Activated CD8-positive, alpha-beta memory T cell treated with anti-CD3 and anti-CD28 coated beads, Interleukin-2, amount 10 ng/mL, durations not matched to agents 7 days and 5 days (primary cell): ENCODE measurements around the gene AREG. TPM values are rescaled to one million over a fixed set of nuclear protein-coding genes. Genes with fewer than 3 reads are reported as not detected.
A peak's percentile ranks its signal among the peaks of the same experiment; 100 is the strongest.

Experiments used
- ATAC-seq: fragments of 150-1000 bp; cut with Tn5 transposase; one replicate; pipeline ENCODE4 v1.10.0; 2021; ENCODE audit warnings: moderate library complexity
- CTCF ChIA-PET: fragments of 350-600 bp; sonication (Branson Sonifier 250); formaldehyde crosslinking; loops from one replicate; lab custom pipeline; 2021; ENCODE audit warnings: antibody characterized with exemption; lab: Charles Lee
- DNase-seq: peaks from one replicate; pipeline ENCODE4 v3.0.0-alpha.2; 2020
- H3K27ac Mint-ChIP-seq: one replicate; pipeline ENCODE4 v1.8.0; 2021; ENCODE audit warnings: mild to moderate bottlenecking, mixed read lengths
- H3K27me3 Mint-ChIP-seq: one replicate; pipeline ENCODE4 v1.8.0; 2021; ENCODE audit warnings: mixed read lengths
- H3K36me3 Mint-ChIP-seq: one replicate; pipeline ENCODE4 v1.8.0; 2021; ENCODE audit warnings: mild to moderate bottlenecking, mixed read lengths
- H3K4me1 Mint-ChIP-seq: one replicate; pipeline ENCODE4 v1.8.0; 2021; ENCODE audit warnings: mixed read lengths
- H3K4me3 Mint-ChIP-seq: one replicate; pipeline ENCODE4 v1.8.0; 2021; ENCODE audit warnings: mild to moderate bottlenecking, moderate library complexity, mixed read lengths
- H3K9me3 Mint-ChIP-seq: one replicate; pipeline ENCODE4 v1.8.0; 2022; ENCODE audit warnings: low read depth, mixed read lengths
- total RNA-seq, 2 experiments: library from RNA; stranded (reverse); gene quantifications; one replicate each; pipeline ENCODE4 v1.2.3, GENCODE V29; 2021

AREG gene
- total RNA-seq, 2 experiments from 2014 or later = 0.19 to 0.53 TPM

- H3K4me1 Mint-ChIP-seq = no peaks in the 10 kb centered on the region
Measured at GRCh38 chr4:74415602-74416300, 29.2 kb upstream of the AREG start.

DNA sequence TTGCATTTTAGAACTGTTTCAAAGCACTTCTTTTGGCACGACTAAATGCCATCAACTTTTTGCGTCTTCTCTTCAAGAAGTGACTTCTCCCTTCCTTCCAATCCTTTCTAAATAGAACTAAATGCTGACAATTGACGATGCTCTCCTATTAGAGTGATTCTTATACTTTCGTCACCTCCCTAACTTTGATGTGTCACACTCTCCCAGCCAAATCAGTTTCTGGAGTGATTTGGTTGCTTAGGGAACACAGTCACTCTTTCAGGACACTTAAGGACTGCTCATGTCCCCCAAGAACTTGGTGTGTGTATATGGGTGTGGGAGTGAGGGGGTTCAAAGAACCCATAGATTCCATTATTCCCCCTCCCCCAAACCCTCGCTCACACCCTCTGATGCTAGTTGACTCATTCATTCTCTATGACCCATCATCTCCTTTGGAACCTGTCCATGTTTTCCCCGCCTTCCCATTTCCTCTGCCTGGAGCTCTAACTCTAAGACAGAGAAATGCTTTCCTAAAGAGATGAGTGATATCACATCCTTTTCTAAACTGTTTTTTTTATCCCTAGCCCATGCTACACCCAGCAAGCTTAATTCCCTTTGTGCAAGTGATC lies 26.8 kb upstream of the AREG start:
- Mint-ChIP-seq H3K36me3 (no peaks in the 10 kb centered on the region), H3K9me3 (no peaks in the 10 kb centered on the region), H3K4me1 (no peaks in the 10 kb centered on the region), H3K4me3 (no peak overlapping the region), H3K27ac (no peak overlapping the region), H3K27me3 (peaks cover 4% of the 10 kb centered on the region)
- no peak for DNase-seq
- no peak for ATAC-seq
- CTCF ChIA-PET = no interaction called here

More at GRCh38 chr4:74415602-74416300, 29.2 kb upstream of the AREG start:
- Mint-ChIP-seq H3K27me3 (peaks cover 4% of the 10 kb centered on the region), H3K27ac (no peak overlapping the region), H3K4me3 (no peak overlapping the region), H3K9me3 (no peaks in the 10 kb centered on the region), H3K36me3 (no peaks in the 10 kb centered on the region)
- no peak for DNase-seq
- no peak for ATAC-seq
- CTCF ChIA-PET = no interaction called here

DNA sequence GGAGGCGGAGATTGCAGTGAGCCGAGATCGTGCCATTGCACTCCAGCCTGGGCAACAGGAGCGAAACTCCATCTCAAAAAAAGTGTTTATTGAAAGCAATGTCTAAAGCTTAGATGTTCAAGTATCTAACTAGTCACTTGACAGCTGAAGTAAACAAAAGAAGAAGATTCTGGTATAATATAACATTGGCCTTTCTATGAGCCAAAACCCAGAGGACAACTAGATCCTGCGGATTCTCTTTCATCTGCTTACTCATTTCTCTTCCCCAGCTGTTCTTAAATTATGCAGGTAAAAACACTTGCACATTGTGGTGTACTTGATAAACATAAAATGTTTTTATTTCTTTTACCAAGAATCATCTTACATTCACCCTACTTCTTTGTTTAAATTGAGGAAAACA lies 24.1 kb upstream of the AREG start:
- no peak overlapping the region for H3K27ac Mint-ChIP-seq

DNA sequence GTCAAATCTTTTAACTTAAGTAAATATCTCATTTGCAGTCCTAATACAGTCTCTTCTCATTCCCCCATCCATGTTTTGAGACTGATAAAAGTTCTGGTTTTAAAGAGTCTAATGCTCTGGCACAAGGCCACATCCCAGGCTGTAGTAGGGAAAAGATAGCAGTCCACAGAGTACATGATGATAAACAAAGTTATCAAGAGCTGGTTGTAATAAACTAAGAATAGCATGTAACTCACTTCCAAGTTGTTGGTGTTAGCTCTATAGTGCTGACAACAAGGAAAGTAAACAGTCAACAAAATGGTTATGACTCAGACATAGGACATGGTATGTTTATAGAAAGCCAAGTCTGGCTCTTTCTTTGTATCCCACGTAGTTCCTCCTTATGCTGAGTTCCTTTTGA lies 21.8 kb upstream of the AREG start:
- H3K36me3 Mint-ChIP-seq = no peaks in the 10 kb centered on the region
- no peaks in the 10 kb centered on the region for H3K9me3 Mint-ChIP-seq
- no peaks in the 10 kb centered on the region for H3K27me3 Mint-ChIP-seq

More for the DNA sequence above, 24.1 kb upstream of the AREG start:
- DNase-seq (no peak), ATAC-seq (no peak)
- no peak overlapping the region for H3K4me3 Mint-ChIP-seq
- peaks cover 6% of the 10 kb centered on the region for H3K4me1 Mint-ChIP-seq
- CTCF ChIA-PET = no interaction called here
- H3K9me3 Mint-ChIP-seq = no peaks in the 10 kb centered on the region
- no peaks in the 10 kb centered on the region for H3K36me3 Mint-ChIP-seq
- no peaks in the 10 kb centered on the region for H3K27me3 Mint-ChIP-seq

DNA sequence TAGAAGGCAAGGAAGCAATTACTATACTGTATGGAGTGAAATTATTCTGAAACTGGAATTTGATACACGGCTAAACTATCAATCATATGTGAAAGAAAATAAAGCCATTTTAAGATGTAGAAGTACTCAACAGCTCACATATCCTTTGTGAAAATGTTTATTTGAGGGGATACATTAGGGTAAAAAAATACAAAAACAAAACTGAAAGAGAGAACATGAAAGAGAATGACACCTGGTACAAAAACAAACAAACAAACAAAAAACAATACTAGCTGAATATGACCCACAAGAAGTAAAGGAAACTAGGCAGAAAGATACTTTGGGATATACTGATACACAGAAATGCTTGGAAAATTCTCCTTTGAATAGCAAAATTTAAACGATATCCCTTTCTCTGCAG lies 20.8 kb upstream of the AREG start:
- CTCF ChIA-PET = interaction anchor here (0.8 kb wide), 1 partner anchor 21 kb away, joined by 3 read pairs; the partner anchor contains the start of gene AREG
- DNase-seq = no peak
- no peak overlapping the region for H3K27ac Mint-ChIP-seq
- peaks cover 19% of the 10 kb centered on the region for H3K4me1 Mint-ChIP-seq
- H3K4me3 Mint-ChIP-seq = no peak overlapping the region
- no peaks in the 10 kb centered on the region for H3K27me3 Mint-ChIP-seq
- no peaks in the 10 kb centered on the region for H3K36me3 Mint-ChIP-seq
- no peak for ATAC-seq
- H3K9me3 Mint-ChIP-seq = no peaks in the 10 kb centered on the region

More for the DNA sequence above, 21.8 kb upstream of the AREG start:
- ATAC-seq (no peak), DNase-seq (no peak)
- H3K4me1 Mint-ChIP-seq = peaks cover 16% of the 10 kb centered on the region
- H3K4me3 Mint-ChIP-seq = no peak overlapping the region
- CTCF ChIA-PET = no interaction called here
- no peak overlapping the region for H3K27ac Mint-ChIP-seq

GRCh38 chr4:74426101-74426500 lies 18.8 kb upstream of the AREG start:
- DNase-seq (no peak), ATAC-seq (peak; percentile 69)
- H3K27me3 Mint-ChIP-seq = no peaks in the 10 kb centered on the region
- CTCF ChIA-PET = interaction anchor here (2.7 kb wide), 1 partner anchor 18 kb away, joined by 10 read pairs; the partner anchor contains the start of gene AREG
- peaks cover 20% of the 10 kb centered on the region for H3K4me1 Mint-ChIP-seq
- H3K9me3 Mint-ChIP-seq = no peaks in the 10 kb centered on the region
- H3K36me3 Mint-ChIP-seq = no peaks in the 10 kb centered on the region
- no peak overlapping the region for H3K4me3 Mint-ChIP-seq
- H3K27ac Mint-ChIP-seq = peak overlapping the region; percentile 13

DNA sequence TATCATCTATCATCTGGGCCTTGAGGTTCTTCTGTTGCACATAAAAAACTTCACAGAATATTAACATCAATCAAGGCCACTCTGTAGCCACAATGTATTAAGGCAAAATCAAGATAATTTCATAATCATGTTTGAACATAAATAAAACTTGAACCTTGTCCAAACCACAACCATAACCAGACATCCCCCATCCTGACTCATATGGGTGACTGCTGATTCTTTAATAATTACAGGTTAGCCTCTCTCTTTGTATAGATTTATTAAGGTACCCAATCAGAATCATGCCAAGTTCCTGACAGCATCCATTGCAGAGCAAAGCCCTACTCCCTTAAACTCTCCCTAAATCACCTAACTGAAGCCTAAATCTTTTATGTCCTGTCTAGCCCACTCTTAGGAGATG lies 16.7 kb upstream of the AREG start:
- Mint-ChIP-seq H3K9me3 (no peaks in the 10 kb centered on the region), H3K4me3 (no peak overlapping the region), H3K36me3 (no peaks in the 10 kb centered on the region), H3K27me3 (peaks cover 2% of the 10 kb centered on the region), H3K4me1 (peaks cover 21% of the 10 kb centered on the region), H3K27ac (no peak overlapping the region)
- ATAC-seq (no peak), DNase-seq (no peak)
- CTCF ChIA-PET = no interaction called here

DNA sequence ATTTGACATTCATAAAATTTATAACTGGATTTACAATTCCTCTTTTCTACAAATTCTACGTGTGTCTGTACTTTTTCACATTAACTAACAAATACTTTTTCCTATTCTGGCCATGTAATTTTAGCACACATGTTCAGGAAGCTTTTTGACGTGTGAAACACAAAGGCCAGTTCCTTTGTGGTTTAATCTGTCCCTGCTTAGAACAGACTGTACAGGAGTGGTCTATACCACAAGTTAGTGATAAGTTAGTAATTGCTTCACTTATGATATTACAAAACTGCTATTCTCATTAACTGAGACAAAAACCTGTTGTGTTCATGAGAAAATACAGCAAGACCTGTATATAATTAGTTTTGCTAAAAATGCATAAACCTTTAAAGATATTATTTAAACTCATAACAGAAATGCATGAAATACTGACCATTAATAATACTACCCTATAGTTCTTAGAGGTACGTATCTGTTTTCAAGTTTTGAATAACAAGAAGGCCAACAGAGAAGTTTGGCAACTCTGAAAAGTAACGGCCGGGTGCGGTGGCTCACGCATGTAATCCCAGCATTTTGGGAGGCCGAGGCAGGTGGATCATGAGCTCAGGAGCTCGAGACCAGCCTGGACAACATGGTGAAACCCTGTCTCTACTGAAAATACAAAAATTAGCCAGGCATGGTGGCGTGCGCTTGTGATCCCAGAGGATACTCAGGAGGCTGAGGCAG lies 13.7 kb upstream of the AREG start:
- Mint-ChIP-seq H3K9me3 (no peaks in the 10 kb centered on the region), H3K36me3 (no peaks in the 10 kb centered on the region), H3K27me3 (peaks cover 2% of the 10 kb centered on the region), H3K4me3 (no peak overlapping the region), H3K4me1 (peaks cover 11% of the 10 kb centered on the region), H3K27ac (no peak overlapping the region)
- ATAC-seq = no peak
- no peak for DNase-seq
- CTCF ChIA-PET = no interaction called here

DNA sequence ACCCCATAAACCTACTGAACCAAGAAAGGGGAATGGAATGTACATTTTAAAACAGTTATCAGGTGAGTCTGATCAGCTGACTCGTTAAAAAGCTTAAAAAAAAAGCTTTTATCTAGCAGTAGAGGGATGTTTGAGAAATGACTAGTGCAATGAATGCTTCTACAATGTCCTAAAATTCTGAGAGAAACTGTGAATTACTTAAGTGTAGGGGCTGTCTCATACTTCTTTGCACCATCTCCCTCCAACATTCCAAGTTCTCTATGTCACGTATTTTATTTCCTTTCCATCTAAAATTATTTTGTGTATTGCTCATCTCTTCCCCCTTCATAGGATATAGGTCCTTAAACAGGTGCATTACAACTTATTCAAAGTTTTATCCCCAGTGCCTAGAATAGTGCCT lies 11.9 kb upstream of the AREG start:
- peaks cover 5% of the 10 kb centered on the region for H3K4me1 Mint-ChIP-seq
- no peaks in the 10 kb centered on the region for H3K9me3 Mint-ChIP-seq
- no peak overlapping the region for H3K27ac Mint-ChIP-seq
- ATAC-seq = no peak
- no peak overlapping the region for H3K4me3 Mint-ChIP-seq
- no peaks in the 10 kb centered on the region for H3K36me3 Mint-ChIP-seq
- peaks cover 2% of the 10 kb centered on the region for H3K27me3 Mint-ChIP-seq
- no peak for DNase-seq
- CTCF ChIA-PET = no interaction called here

DNA sequence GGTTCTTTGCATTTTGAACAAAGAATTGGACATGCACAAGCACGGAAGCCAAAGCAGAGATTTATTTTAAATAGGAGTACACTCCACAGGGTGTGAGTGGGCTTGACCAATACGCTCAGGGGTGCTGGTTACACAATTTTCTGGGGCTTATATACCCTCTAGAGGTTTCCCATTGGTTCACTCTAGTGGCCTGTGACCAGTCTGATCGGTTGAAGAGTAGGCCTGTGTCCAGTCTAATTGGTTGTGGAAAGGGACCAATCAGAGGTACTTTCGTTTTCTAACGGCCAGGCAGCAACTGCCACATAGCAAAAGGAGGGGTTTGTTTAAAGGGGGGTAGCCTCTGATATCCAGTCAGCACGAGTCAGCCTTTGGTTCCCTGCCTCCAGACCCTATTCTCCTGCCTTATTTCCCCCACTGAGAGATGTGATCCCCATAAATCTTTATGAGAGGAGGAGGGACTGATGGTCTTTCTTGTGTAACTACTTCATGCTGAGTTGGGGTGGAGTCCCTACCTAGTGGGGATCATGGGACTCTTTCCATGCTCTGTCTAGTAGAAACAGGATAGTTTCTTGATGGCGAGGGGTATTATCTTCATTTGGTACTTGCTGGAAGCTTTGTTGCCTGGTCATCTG lies 11.3 kb upstream of the AREG start:
- Mint-ChIP-seq H3K36me3 (no peaks in the 10 kb centered on the region), H3K4me3 (no peak overlapping the region), H3K9me3 (no peaks in the 10 kb centered on the region), H3K27ac (no peak overlapping the region), H3K27me3 (peaks cover 2% of the 10 kb centered on the region), H3K4me1 (peaks cover 2% of the 10 kb centered on the region)
- CTCF ChIA-PET = no interaction called here
- DNase-seq = no peak
- no peak for ATAC-seq

DNA sequence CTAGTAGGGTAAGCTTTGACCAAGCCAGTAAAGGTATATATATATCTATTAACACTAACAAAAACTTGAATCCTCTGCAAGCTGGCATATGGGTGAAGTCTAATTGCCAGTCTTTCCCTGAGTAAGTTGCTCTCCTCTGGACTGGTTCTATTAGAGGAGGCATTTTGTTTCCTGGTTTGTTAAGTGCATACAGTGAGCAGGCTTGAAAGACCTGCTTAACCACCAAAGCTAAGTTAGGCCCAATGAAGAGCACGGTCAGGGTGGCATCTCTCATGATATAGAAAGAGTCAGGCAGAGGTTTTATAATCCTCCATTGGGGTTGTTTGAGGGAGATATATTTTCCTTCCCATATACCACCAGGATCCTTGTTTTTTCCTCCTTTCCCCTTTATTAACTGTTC lies 9.6 kb upstream of the AREG start:
- Mint-ChIP-seq H3K27ac (no peak overlapping the region), H3K27me3 (peaks cover 2% of the 10 kb centered on the region), H3K4me1 (peaks cover 2% of the 10 kb centered on the region), H3K4me3 (no peak overlapping the region), H3K9me3 (no peaks in the 10 kb centered on the region), H3K36me3 (no peaks in the 10 kb centered on the region)
- no peak for ATAC-seq
- CTCF ChIA-PET = no interaction called here
- DNase-seq = no peak

DNA sequence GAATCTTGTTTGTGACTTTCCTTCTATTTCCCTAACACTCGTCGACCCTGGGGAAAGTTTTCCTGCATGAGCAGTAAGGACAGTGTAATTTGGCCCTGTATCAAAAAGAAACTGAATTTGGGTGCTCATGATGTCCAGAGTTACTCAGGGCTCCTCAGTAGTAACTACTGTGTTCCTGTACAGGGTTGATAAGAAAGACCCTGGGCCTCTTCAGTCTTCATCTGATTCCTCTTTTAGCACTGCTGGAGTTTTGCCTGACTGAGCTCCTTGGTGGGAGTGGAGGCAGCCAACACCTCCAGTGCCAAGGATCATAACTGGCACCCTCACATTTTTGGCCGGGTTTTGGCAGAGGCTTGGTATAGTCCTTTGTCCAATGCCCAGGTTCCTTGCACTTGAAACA lies 7.1 kb upstream of the AREG start:
- no peak overlapping the region for H3K27ac Mint-ChIP-seq
- DNase-seq = no peak
- no peak for ATAC-seq
- H3K36me3 Mint-ChIP-seq = no peaks in the 10 kb centered on the region
- peaks cover under 1% of the 10 kb centered on the region for H3K27me3 Mint-ChIP-seq
- H3K4me1 Mint-ChIP-seq = no peaks in the 10 kb centered on the region
- no peaks in the 10 kb centered on the region for H3K9me3 Mint-ChIP-seq
- H3K4me3 Mint-ChIP-seq = no peak overlapping the region
- CTCF ChIA-PET = no interaction called here

GRCh38 chr4:74438661-74439060 lies 6.3 kb upstream of the AREG start:
- ATAC-seq (no peak), DNase-seq (no peak)
- H3K36me3 Mint-ChIP-seq = no peaks in the 10 kb centered on the region
- no peaks in the 10 kb centered on the region for H3K27me3 Mint-ChIP-seq
- no peak overlapping the region for H3K4me3 Mint-ChIP-seq
- no peaks in the 10 kb centered on the region for H3K4me1 Mint-ChIP-seq
- H3K9me3 Mint-ChIP-seq = no peaks in the 10 kb centered on the region
- CTCF ChIA-PET = no interaction called here
- no peak overlapping the region for H3K27ac Mint-ChIP-seq
